K562 (cell line): Measurements from ENCODE around the gene GADD45G. TPM values are rescaled to one million over a fixed set of nuclear protein-coding genes. Genes with fewer than 3 reads are reported as not detected.

Experiments
- ATAC-seq: fragments of 200-7000 bp; cut with Tn5 transposase; 3 replicates; pipeline ENCODE4 v1.9.1; 2020; ENCODE audit warnings: moderate library complexity
- BruUV-seq: library from RNA; stranded (reverse); fragments of 400-500 nt; replicated peaks from 2 replicates; lab custom pipeline; 2021; lab: Mats Ljungman, UMichigan
- CTCF ChIA-PET: fragments of 300-600 bp; formaldehyde crosslinking; extraction: SDS; loops from one replicate; lab custom pipeline; 2021; ENCODE audit warnings: low intra/inter-chr PET ratio; lab: Yijun Ruan, JAX
- POLR2A ChIA-PET: fragments of 300-600, 350-650 bp; sonication (Branson Sonifier 250); formaldehyde crosslinking; extraction: SDS; loops from one replicate; lab custom pipeline; 2021; ENCODE audit warnings: antibody characterized with exemption, inconsistent platforms; lab: Yijun Ruan, JAX
- DNase-seq, 4 experiments: peaks; one replicate each; pipeline versions ENCODE4 v3.0.0 to v3.0.0-alpha.2; 2011 to 2018; ENCODE audit warnings: low spot score in 3 of 4, mixed read lengths in 3 of 4; ENCODE audit errors: extremely low read depth in 1 of 4
- FAIRE-seq: peaks from 2 replicates; lab custom pipeline; 2011; peaks lifted over from hg19 to GRCh38; lab: Jason Lieb, UNC
- H2AFZ ChIP-seq: 2 replicates; pipeline ENCODE4 v1.6.0; 2011; ENCODE audit warnings: low read depth, low read length, control low read depth, inconsistent platforms
- H3K27ac ChIP-seq: fragments of 200-600 bp; 3 replicates; pipeline ENCODE4 v1.8.0; 2011; ENCODE audit warnings: low read depth, mild to moderate bottlenecking, control low read depth, inconsistent platforms, low read length, moderate library complexity, mixed read lengths; ENCODE audit errors: extremely low read depth
- H3K27me3 ChIP-seq, 2 experiments: fragments of 300-600 bp in 1 of 2; 2 replicates in 1 of 2; 3 replicates in 1 of 2; pipeline versions ENCODE4 v1.6.0 to v1.8.0; 2011; ENCODE audit warnings: inconsistent platforms in 2 of 2, low read length in 2 of 2, mild to moderate bottlenecking in 1 of 2, mixed read lengths in 1 of 2, moderate library complexity in 1 of 2; ENCODE audit not compliant: control insufficient read depth in 2 of 2, insufficient read depth in 2 of 2
- H3K36me3 ChIP-seq: fragments of 300-600 bp; 3 replicates; pipeline ENCODE4 v1.8.0; 2011; ENCODE audit warnings: mild to moderate bottlenecking, low read length, inconsistent platforms; ENCODE audit not compliant: control insufficient read depth, insufficient read depth
- H3K4me1 ChIP-seq, 2 experiments: fragments of 200-600 bp in 1 of 2; replicated peaks in 1 of 2; 2 replicates in 1 of 2; 3 replicates in 1 of 2; pipeline versions ENCODE4 v1.5.1 to v1.8.0; 2011; ENCODE audit warnings: inconsistent platforms in 2 of 2, low read length in 2 of 2, mild to moderate bottlenecking in 1 of 2, mixed read lengths in 1 of 2, moderate library complexity in 1 of 2; ENCODE audit not compliant: control insufficient read depth in 2 of 2, insufficient read depth in 2 of 2
- H3K4me2 ChIP-seq: 2 replicates; pipeline ENCODE4 v1.6.1; 2011; ENCODE audit warnings: low read length, control low read depth, inconsistent platforms, mixed read lengths; ENCODE audit not compliant: insufficient read depth
- H3K4me3 ChIP-seq: fragments of 200-600 bp; sonication (generic), shearing (Covaris generic); 2 replicates; pipeline ENCODE4 v1.5.1; 2016; ENCODE audit warnings: control low read depth, inconsistent platforms
- H3K79me2 ChIP-seq: fragments of 200-600 bp; 3 replicates; pipeline ENCODE4 v1.8.0; 2011; ENCODE audit warnings: low read length, inconsistent platforms; ENCODE audit not compliant: control insufficient read depth, insufficient read depth
- H3K9ac ChIP-seq, 2 experiments: 2 replicates each; pipeline versions ENCODE4 v1.6.0 to v1.6.1; 2011; ENCODE audit warnings: low read depth in 2 of 2, low read length in 2 of 2, control low read depth in 1 of 2, inconsistent platforms in 1 of 2, mild to moderate bottlenecking in 1 of 2, mixed read lengths in 1 of 2; ENCODE audit not compliant: insufficient read depth in 1 of 2
- H3K9me1 ChIP-seq: one replicate; pipeline ENCODE4 v1.6.0; 2011; ENCODE audit warnings: inconsistent platforms, mild to moderate bottlenecking, low read length, moderate library complexity; ENCODE audit not compliant: control insufficient read depth, insufficient read depth
- H3K9me3 ChIP-seq: replicated peaks from 2 replicates; pipeline ENCODE4 v1.5.1; 2011; ENCODE audit warnings: low read depth, low read length, inconsistent platforms; ENCODE audit not compliant: control insufficient read depth, insufficient read depth
- H4K20me1 ChIP-seq: replicated peaks from 2 replicates; pipeline ENCODE4 v1.6.1; 2011; ENCODE audit warnings: low read length, inconsistent platforms, mixed read lengths; ENCODE audit not compliant: control insufficient read depth, insufficient read depth
- BCOR ChIP-seq: fragments of 450-650 bp; IDR thresholded peaks from 2 replicates; pipeline ENCODE4 v1.6.1; 2016
- CBX8 ChIP-seq: fragments of 200-600 bp; sonication (generic); IDR thresholded peaks from 2 replicates; pipeline ENCODE4 v1.6.1; 2012; ENCODE audit warnings: borderline replicate concordance, mixed run types, low read depth, mild to moderate bottlenecking, moderate library complexity, mixed read lengths, low read length, control low read depth, inconsistent platforms; ENCODE audit not compliant: poor library complexity, severe bottlenecking; ENCODE audit errors: extremely low read depth
- CTCF ChIP-seq, 3 experiments: IDR thresholded peaks in 2 of 3; conservative IDR thresholded peaks in 1 of 3; 2 replicates each; pipeline ENCODE4 v1.5.1; 2011 to 2012; ENCODE audit warnings: low read length in 3 of 3, mild to moderate bottlenecking in 3 of 3, control low read depth in 2 of 3, improper control_type of control experiment in 1 of 3, inconsistent platforms in 1 of 3, low read depth in 1 of 3, mixed read lengths in 1 of 3, moderate library complexity in 1 of 3; ENCODE audit not compliant: insufficient read depth in 2 of 3
- MEIS2 ChIP-seq: fragments of 450-650 bp; IDR thresholded peaks from 2 replicates; pipeline ENCODE4 v1.6.1; 2014; ENCODE audit warnings: mild to moderate bottlenecking; ENCODE audit not compliant: partially characterized antibody
- WGBS: fragments of 100-300 bp; shearing (Covaris generic); methylation state at CpG from one replicate; pipeline ENCODE4 v1.1.6; 2016; ENCODE audit warnings: low coverage, mixed read lengths; ENCODE audit not compliant: insufficient coverage; ENCODE audit errors: missing lambda C conversion rate; 5-methylcytosine and 5-hydroxymethylcytosine counted together
- in situ Hi-C: fragments of 300-500 bp; cut with MboI; formaldehyde crosslinking; loops from 4 replicates; pipeline ENCODE4 v1.15.0; 2018; ENCODE audit warnings: inconsistent platforms, mixed read lengths
- intact Hi-C: fragments of 100-400 bp; cut with micrococcal nuclease; formaldehyde crosslinking; loops from 2 replicates; pipeline ENCODE4 v1.14.2; 2022
- polyA plus RNA-seq, 8 experiments: library from polyadenylated mRNA; depleted of rRNA in 4 of 8; stranded (reverse) in 5 of 8; unstranded in 3 of 8; fragments of >200 nt; fragmentation: Nextera tagmentation in 2 of 8; fragmentation: Illumina TruSeq in 1 of 8; extraction: Ambion mirVana in 2 of 8; extraction: Trizol in 1 of 8; gene quantifications; 2 replicates each; pipeline versions ENCODE4 v1.2.1 to v1.2.3, GENCODE V29; 2011 to 2014; ENCODE audit warnings: inconsistent platforms in 1 of 8, missing spikeins in 1 of 8
- total RNA-seq, 7 experiments: library from RNA; depleted of rRNA in 6 of 7; stranded (reverse); fragments of >200 nt in 6 of 7; fragmentation: Illumina TruSeq in 2 of 7; extraction: Trizol in 2 of 7; gene quantifications; 2 replicates each; pipeline versions ENCODE4 v1.2.1 to v1.2.3, GENCODE V29; 2011 to 2021; ENCODE audit warnings: low replicate concordance in 1 of 7
- TF ChIP-seq, protein P1 (sequence below): fragments of 450-650 bp; IDR thresholded peaks from 2 replicates; pipeline ENCODE4 v1.6.1; 2016
- TF ChIP-seq, protein P2 (sequence below), 2 experiments: IDR thresholded peaks in 1 of 2; conservative IDR thresholded peaks in 1 of 2; 2 replicates each; pipeline ENCODE4 v1.6.1; 2016; ENCODE audit warnings: low read depth in 2 of 2, mild to moderate bottlenecking in 1 of 2, missing compliant biosample characterization in 1 of 2, missing genetic modification characterization in 1 of 2, moderate library complexity in 1 of 2

Gene GADD45G
- total and polyA plus RNA-seq, 9 of the 15 experiments (the other 6 are each of a cell fraction or from before 2014, with no cell fraction given) = 0.20 to 0.34 TPM; not detected in 7

- in situ Hi-C loops (no loop called here), intact Hi-C loops (no loop called here)
- no peak overlapping the region for H2AFZ ChIP-seq
- no peaks in the 10 kb centered on the region for H3K9me3 ChIP-seq
- no peak for FAIRE-seq
- peak; percentile 85 for ATAC-seq
- no peaks in the 10 kb centered on the region for H3K79me2 ChIP-seq
- no peak overlapping the region for H3K4me3 ChIP-seq
- H4K20me1 ChIP-seq = no peaks in the 10 kb centered on the region
- H3K4me2 ChIP-seq = peak overlapping the region; percentile 11; the same call in 1 of the 2 replicates
- peak; percentile 19 to 35 (median 30); a peak in 3 of 6 replicates for TF ChIP-seq CTCF (IDR thresholded peaks at IDR 0.05 in 2 of 3, conservative IDR thresholded peaks at IDR 0.05 in 1 of 3; ENCODE audit: insufficient read depth in 2 of 3, low read depth in 1 of 3, low read length in 3 of 3)
- no peak for TF ChIP-seq CBX8
- TF ChIP-seq, protein P1, sequence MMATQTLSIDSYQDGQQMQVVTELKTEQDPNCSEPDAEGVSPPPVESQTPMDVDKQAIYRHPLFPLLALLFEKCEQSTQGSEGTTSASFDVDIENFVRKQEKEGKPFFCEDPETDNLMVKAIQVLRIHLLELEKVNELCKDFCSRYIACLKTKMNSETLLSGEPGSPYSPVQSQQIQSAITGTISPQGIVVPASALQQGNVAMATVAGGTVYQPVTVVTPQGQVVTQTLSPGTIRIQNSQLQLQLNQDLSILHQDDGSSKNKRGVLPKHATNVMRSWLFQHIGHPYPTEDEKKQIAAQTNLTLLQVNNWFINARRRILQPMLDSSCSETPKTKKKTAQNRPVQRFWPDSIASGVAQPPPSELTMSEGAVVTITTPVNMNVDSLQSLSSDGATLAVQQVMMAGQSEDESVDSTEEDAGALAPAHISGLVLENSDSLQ = peak; percentile 93
- no peak for TF ChIP-seq BCOR
- TF ChIP-seq MEIS2 = peak; percentile 34
- TF ChIP-seq, protein P2, sequence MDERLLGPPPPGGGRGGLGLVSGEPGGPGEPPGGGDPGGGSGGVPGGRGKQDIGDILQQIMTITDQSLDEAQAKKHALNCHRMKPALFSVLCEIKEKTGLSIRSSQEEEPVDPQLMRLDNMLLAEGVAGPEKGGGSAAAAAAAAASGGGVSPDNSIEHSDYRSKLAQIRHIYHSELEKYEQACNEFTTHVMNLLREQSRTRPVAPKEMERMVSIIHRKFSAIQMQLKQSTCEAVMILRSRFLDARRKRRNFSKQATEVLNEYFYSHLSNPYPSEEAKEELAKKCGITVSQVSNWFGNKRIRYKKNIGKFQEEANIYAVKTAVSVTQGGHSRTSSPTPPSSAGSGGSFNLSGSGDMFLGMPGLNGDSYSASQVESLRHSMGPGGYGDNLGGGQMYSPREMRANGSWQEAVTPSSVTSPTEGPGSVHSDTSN (CRISPR knock-in tag; IDR thresholded peaks at IDR 0.05; ENCODE audit: low read depth) = no peak
- TF ChIP-seq, protein P2 (tag; conservative IDR thresholded peaks at IDR 0.05; ENCODE audit: low read depth) = peak; percentile 66
- H3K27ac ChIP-seq = no peak overlapping the region
- peak; percentile 9 to 32 (median 19) for DNase-seq
- CTCF ChIA-PET = interaction anchor here (0.5 kb wide), 1 partner anchor 24 kb away, joined by 3 read pairs; no protein-coding TSS in a partner anchor
- 0% methylated on average over 12 of the region's 14 CpGs for WGBS
- H3K9me1 ChIP-seq = no peaks in the 10 kb centered on the region
- POLR2A ChIA-PET = interaction anchor here (0.7 kb wide), 1 partner anchor 598 kb away, joined by 3 read pairs; no protein-coding TSS in a partner anchor
- no peaks in the 10 kb centered on the region for H3K36me3 ChIP-seq
- H3K27me3 ChIP-seq = peaks cover 0 to 9% of the 10 kb centered on the region in 2 experiments; a peak in 2 of 5 replicates
- H3K9ac ChIP-seq = no peak overlapping the region
- BruUV-seq = no TSS peak
- no peaks in the 10 kb centered on the region for H3K4me1 ChIP-seq
Measured at GRCh38 chr9:89564346-89564878, 40.4 kb upstream of the GADD45G start.
